H1 (cell line): ENCODE data around the gene FLOT1.

Experiments used
- BRCA1 ChIP-seq: IDR thresholded peaks from 2 replicates; pipeline ENCODE4 v1.6.1; 2012; ENCODE audit warnings: low read depth, low read length, improper control_type of control experiment
- EP300 ChIP-seq, 2 experiments: IDR thresholded peaks; 1 replicate in 1 of 2; 2 replicates in 1 of 2; pipeline ENCODE4 v1.6.1; 2011 to 2012; ENCODE audit warnings: low read depth in 2 of 2, low read length in 2 of 2, mild to moderate bottlenecking in 2 of 2, borderline replicate concordance in 1 of 2, inconsistent platforms in 1 of 2, moderate library complexity in 1 of 2
- FOSL1 ChIP-seq: IDR thresholded peaks from 2 replicates; pipeline ENCODE4 v1.6.1; 2011; ENCODE audit warnings: mild to moderate bottlenecking, low read depth, low read length, moderate library complexity; ENCODE audit not compliant: insufficient read depth
- MAX ChIP-seq: IDR thresholded peaks from 2 replicates; pipeline ENCODE4 v1.6.1; 2012; ENCODE audit warnings: inconsistent platforms
- POLR2AphosphoS5 ChIP-seq: IDR thresholded peaks from 2 replicates; pipeline ENCODE4 v1.6.1; 2011; ENCODE audit warnings: low read depth, low read length
- TF ChIP-seq, protein P1 (sequence below), 3 experiments: IDR thresholded peaks; 1 replicate in 2 of 3; 2 replicates in 1 of 3; pipeline versions ENCODE4 v1.5.1 to v1.6.1; 2011; ENCODE audit warnings: low read length in 3 of 3, mild to moderate bottlenecking in 3 of 3, inconsistent platforms in 2 of 3, low read depth in 1 of 3, moderate library complexity in 1 of 3; ENCODE audit not compliant: insufficient read depth in 1 of 3; ENCODE audit errors: control extremely low read depth in 1 of 3

DNA sequence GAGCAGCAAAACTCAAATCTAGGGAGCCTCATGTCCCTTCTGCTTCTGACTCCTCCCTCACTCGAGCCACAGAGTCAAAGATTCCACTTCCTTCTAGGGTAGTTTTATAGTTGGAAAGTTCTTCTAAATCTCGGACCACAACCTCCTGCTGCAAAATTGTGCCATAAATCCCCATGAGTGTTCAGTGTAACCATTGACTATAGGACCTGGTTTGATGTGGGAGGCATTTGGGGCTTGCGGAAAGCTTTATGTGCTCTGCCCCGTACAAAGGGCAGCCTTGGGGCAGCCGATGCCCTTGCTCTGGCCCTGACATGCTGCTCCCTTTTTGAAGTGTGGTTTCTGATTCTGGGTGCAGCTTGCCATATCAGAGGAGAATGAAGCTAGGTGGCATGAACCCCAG, 45.5 kb upstream of the FLOT1 start:
- TF ChIP-seq EP300 (IDR thresholded peaks at IDR 0.05; ENCODE audit: borderline replicate concordance in 1 of 2, low read depth in 2 of 2, low read length in 2 of 2) (no peak), FOSL1 (no peak), MAX (no peak), BRCA1 (no peak), POLR2AphosphoS5 (no peak)
- TF ChIP-seq, protein P1, sequence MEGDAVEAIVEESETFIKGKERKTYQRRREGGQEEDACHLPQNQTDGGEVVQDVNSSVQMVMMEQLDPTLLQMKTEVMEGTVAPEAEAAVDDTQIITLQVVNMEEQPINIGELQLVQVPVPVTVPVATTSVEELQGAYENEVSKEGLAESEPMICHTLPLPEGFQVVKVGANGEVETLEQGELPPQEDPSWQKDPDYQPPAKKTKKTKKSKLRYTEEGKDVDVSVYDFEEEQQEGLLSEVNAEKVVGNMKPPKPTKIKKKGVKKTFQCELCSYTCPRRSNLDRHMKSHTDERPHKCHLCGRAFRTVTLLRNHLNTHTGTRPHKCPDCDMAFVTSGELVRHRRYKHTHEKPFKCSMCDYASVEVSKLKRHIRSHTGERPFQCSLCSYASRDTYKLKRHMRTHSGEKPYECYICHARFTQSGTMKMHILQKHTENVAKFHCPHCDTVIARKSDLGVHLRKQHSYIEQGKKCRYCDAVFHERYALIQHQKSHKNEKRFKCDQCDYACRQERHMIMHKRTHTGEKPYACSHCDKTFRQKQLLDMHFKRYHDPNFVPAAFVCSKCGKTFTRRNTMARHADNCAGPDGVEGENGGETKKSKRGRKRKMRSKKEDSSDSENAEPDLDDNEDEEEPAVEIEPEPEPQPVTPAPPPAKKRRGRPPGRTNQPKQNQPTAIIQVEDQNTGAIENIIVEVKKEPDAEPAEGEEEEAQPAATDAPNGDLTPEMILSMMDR (IDR thresholded peaks at IDR 0.05; ENCODE audit: control extremely low read depth in 1 of 3, insufficient read depth in 1 of 3, low read depth in 1 of 3, low read length in 3 of 3), result no peak
